ENCODE data around the gene ZNF362.
"Not testable (repeated sequence)": the region's sequence is repeated elsewhere in the genome, so short reads cannot be mapped to it uniquely, and the experiment has no call there.

The ZNF362 gene

GRCh38 chr1:33288976-33289857, 32.9 kb downstream of the ZNF362 start:
- no peak for DNase-seq

- no peak for DNase-seq
Measured at GRCh38 chr1:33289858-33290154, 33.5 kb downstream of the ZNF362 start.

- not testable (repeated sequence) for DNase-seq
Measured at GRCh38 chr1:33290615-33291014, 34.3 kb downstream of the ZNF362 start.

DNA sequence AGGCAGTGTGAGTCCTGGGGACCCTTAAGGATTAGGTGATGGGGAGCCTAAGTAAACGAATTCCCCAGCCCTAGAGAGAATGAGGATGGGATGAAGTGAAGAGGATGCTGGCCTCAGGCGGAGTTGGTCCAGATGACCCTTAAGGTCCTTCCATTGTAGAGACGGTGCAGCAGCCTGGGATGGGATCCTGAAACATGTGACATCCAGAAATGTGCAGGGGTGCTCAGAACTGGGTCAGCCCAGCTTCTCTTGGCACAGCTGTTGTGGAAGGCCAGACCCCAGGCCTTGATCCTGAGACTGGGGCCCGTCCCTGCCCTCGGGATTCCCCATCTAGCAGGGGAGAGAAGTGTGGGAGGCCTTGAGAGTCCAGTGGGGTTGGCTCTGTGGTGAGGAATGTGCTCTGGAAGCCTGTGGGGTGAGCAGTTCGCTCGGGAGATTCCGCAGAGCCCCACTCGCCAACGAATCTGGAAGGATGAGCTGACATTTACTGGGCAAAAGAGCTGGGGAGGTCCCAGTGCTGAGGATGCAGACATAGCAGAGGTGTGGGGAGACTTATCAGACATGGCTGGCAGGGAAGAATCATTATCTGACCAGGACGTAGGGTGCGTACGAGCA, 36.5 kb downstream of the ZNF362 start:
- no peak for DNase-seq

DNA sequence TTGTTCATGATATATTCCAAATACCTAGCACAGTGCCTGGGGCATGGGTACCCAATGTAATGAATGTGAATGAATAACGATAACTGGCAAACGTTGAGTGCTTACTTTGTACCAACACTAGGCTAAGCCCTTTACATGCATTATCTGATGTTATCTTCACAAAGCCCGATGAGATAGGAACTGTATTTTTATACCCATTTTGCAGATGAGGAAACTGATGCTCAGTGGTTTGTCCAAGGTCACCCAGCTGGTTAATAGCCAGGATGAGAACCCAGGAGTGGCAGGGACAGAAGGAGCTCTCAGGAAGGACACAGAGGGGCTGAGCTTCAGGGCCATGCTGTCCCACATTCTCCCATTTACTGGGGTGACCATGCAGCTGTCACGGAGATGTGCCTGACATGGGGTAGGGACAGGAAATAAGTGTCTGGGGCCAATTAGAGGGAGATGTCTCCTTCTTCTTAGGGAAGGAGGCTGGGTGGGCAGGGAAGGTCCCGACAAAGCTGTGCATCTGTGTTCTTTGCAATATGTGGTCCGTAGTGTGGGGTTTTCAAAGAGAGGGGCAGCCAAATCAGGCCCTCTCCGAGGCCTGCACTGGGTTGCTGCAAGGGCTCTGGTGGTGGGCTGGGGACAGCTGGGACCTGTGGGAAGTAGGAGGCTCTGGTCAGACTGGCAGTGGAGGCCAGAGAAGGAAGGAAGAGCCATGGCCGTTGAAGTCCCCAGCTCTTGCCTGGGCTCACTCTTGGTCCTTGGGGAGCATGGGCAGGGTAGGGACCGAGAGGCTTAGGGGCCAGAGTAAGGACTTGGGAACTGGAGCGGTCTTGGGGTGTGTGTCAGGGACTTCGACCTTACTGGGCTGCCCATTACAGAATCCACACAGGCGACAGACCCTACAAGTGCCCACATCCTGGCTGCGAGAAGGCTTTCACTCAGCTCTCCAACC, 38.0 kb downstream of the ZNF362 start:
- no peak for DNase-seq

- no peak for DNase-seq
Measured at GRCh38 chr1:33295023-33295422, 38.7 kb downstream of the ZNF362 start.

DNA sequence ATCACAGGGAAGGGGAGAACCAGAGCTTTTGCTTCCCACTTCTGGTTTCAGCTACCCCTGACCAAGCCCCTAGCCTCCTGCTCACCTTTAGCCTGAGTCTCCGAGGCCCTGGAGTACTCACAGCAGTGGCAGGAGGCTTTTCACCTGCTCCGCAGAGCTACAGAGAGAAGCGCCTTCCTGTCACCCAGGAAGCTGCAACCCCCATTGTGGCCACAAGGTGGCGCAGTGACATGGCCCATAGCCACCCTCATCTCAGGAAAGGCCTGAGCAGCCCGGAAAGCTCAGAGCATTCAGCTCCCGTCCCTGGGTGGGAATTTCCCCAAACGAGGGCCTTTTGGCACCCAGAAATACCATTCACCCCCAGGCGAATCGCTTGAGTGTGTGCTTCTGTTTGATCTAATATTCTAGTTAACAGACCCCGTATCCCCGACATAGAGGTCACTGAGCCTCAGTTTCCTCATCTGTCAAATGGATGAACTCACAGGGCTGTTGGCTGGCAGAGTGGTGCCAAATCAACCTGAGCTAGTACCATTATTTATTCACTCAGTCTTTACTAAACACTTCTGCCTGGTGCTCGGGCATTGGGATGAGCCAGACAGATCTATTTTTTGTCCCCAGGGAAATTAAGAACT, 39.3 kb downstream of the ZNF362 start:
- peak; percentile 42 for DNase-seq

- no peak for DNase-seq
Measured at GRCh38 chr1:33296082-33296458, 39.8 kb downstream of the ZNF362 start.

DNA sequence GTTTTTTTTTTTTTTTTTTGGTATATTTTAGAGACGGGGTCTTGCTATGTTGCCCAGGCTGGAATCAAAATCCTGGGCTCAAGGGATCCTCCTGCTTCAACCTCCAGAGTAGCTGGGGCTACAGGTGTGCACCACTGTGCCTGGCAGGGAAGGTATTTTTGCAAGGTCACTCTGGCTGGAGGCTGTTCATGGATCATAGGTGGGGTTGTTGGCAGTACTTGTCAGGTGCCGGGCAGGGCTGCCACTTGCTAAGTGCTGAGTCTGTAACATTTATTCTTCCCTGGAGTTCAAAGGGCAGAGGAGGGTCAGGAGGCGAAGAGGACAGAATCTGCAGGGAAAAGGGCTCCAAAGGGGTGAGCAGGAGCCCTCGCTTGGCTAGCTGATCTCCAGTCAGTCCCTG, 40.5 kb downstream of the ZNF362 start:
- DNase-seq, result no peak

DNA sequence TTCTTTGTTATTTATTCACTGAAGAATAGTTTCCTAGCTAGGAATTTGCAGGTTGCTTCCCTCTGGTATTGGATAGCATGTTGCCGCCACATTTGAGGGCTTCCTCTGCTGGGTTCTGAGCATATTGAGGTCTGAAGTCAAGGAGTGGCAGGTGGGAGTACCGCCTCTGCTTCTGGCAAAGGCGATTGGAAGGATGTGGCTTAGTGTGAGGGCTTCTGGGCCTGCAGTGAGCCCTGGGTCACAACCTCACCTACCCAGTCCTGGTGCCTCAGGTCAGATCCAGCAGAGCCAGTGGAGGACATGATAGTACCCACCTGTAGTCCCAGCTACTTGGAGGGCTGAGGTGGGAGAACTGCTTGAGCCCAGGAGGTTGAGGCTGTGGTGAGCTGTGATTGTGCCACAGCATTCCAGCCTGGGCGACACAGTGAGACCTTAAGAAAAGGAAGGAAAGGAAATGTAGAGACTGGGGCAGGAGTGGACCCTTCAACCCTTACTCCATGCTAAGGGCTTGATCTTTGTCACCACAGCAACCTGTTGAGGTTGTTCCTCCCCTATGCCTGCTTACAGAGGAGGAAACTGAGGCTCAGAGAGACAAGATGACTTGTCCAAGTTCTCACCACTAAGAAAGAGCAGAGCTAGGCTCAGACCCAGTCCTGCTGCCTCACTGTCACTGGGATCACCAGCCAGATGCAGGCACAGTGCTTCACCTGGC, 41.8 kb downstream of the ZNF362 start:
- DNase-seq, result no peak

DNA sequence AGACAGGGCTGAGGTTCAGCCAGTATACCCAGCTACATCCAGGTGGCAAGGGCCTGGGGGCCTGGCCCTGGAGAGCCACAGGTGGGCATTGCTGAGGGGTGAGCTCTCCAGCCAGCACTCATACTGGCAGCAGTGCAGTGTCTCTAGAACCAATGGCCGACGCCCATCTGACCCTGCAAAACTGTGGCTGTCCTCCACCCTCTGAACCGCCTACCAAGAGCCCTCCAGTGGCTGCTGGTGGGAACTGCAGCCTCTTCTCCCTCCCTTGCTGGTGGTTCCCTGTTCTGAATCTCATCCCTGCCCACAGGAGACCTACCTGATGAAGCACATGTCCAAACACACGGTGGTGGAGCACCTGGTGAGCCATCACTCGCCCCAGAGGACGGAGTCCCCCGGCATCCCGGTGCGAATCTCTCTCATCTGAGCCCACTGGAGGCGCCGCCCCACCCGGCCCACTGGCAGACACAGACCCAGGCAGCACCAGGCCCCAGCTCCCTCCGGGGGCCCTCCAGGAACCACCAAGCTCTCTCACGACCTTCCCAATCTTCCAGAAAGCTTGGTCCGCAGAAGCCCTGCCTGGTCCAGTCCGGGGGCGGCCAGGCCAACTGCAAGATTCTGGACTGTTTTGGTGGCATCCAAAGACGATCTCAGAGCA, 42.5 kb downstream of the ZNF362 start:
- no peak for DNase-seq

GRCh38 chr1:33299461-33300155, 43.3 kb downstream of the ZNF362 start:
- DNase-seq, result no peak

GRCh38 chr1:33300673-33301072, 44.4 kb downstream of the ZNF362 start:
- no peak for DNase-seq

DNA sequence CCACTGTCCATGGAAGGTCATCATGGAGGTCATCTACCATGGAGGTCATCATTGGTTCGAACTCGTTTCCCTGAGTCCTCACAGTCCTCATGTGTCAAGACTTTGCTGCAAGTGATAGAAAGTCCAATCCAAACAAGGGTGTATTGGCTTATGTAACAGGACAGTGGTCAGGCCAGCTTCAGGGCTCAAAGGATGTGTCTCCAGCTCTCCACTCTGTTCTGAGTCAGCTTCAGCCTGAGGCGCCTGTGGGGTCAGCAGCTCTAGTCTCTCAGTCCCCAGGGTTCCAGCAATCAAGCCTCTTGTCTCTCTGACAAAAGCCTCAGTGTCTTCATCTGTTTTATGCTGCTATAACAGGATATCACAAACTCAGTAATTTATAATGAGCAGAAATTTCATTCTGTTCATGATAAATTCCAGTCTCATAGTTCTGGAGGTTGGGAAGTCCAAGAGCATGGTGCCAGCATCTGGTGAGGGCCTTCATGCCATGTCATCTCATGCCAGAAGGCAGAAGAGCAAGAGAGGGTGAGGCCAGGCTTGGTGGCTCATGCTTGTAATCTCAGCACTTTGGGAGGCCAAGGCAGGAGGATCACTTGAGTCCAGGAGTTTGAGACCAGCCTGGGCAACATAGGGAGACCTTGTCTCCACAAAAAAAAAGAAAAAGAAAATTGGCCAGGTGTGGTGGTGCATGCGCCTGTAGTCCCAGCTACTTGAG, 45.1 kb downstream of the ZNF362 start:
- DNase-seq, result no peak

- DNase-seq, result no peak
Measured at GRCh38 chr1:33302325-33302724, 46.0 kb downstream of the ZNF362 start.

- no peak for DNase-seq
Measured at GRCh38 chr1:33305016-33305415, 48.7 kb downstream of the ZNF362 start.

- no peak for DNase-seq
Measured at GRCh38 chr1:33305816-33306652, 49.7 kb downstream of the ZNF362 start.

DNA sequence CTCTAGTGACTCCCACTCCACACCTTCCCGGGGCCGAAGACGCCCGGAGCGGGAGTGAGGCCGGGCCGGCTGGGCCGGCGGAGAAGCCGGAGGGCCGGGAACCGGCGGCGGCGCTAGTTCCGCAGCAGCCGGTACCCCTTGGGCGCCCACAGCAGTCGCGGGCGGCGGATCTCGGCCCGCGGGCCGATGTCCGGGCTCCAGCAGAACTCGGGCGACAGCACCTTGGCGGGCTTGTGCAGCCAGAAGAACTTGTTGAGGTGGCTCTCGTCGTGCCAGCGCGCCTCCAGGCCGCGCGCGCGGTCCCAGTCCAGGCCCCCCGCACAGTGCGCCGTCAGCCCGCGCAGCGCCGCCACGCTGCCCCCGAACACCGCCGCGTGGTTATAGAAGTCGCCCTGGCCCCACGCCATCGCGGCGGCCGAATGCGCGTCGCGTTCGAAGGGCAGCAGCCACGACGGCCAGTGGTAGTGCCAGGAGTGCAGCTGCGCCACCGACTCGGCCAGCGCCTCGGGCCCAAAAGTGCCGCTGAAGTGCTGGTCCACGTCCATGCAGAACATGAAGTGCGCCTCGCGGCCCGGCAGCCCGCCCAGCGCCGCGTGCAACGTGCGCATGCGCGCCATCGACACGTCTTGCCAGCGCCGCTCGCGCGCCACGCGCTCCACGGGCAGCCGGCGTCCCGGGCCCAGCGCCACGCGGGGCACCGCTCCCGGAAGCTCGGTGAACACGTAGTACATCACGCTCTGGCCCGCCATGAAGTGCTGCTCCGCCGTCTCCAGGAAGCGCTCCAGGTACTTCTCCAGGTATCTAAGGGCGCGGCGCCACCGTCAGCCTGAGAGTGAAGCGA, 50.6 kb downstream of the ZNF362 start:
- no peak for DNase-seq

DNA sequence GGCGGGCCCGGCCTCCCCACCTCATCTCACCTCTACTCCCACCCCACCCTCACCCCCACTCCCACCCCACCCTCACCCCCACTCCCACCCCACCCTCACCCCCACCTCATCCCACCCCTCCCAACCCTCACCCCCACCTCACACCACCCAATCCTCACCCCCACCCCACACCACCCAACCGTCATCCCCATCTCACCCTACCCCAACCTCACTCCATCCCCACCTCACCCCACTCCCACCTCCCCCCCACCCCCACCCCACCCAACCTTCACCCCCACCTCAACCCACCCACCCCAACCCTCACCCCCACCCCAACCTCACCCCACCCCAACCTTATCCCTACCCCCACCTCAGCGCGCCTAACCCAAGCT, 51.2 kb downstream of the ZNF362 start:
- no peak for DNase-seq
